Parathyroid adenoma (tissue), 2 donors: ENCODE data around the gene CAB39.

ENCODE experiments used
- H2AFZ ChIP-seq: fragments of 300-600 bp; sonication (generic); one replicate; pipeline ENCODE4 v1.7.0; 2017; ENCODE audit warnings: antibody characterized with exemption, mild to moderate bottlenecking
- H3K27ac ChIP-seq: fragments of 300-600 bp; sonication (generic); one replicate; pipeline ENCODE4 v1.7.0; 2017
- H3K27me3 ChIP-seq: fragments of 300-600 bp; sonication (generic); one replicate; pipeline ENCODE4 v1.7.0; 2017; ENCODE audit warnings: low read length; ENCODE audit not compliant: control insufficient read depth, insufficient read depth
- H3K36me3 ChIP-seq: fragments of 300-600 bp; sonication (generic); one replicate; pipeline ENCODE4 v1.7.0; 2017; ENCODE audit warnings: low read length; ENCODE audit not compliant: control insufficient read depth, insufficient read depth
- H3K4me1 ChIP-seq: fragments of 300-600 bp; sonication (generic); one replicate; pipeline ENCODE4 v1.7.0; 2017; ENCODE audit warnings: control low read depth
- H3K4me2 ChIP-seq: fragments of 300-600 bp; sonication (generic); one replicate; pipeline ENCODE4 v1.7.0; 2017; ENCODE audit warnings: low read length
- H3K4me3 ChIP-seq: fragments of 300-600 bp; sonication (generic); one replicate; pipeline ENCODE4 v1.7.0; 2017; ENCODE audit warnings: low read depth, low read length
- H3K79me2 ChIP-seq: fragments of 300-600 bp; sonication (generic); one replicate; pipeline ENCODE4 v1.7.0; 2017; ENCODE audit warnings: control low read depth
- H3K9ac ChIP-seq: fragments of 300-600 bp; sonication (generic); one replicate; pipeline ENCODE4 v1.7.0; 2017; ENCODE audit warnings: mild to moderate bottlenecking
- H3K9me3 ChIP-seq: fragments of 300-600 bp; sonication (generic); one replicate; pipeline ENCODE4 v1.7.0; 2017; ENCODE audit warnings: low read length; ENCODE audit not compliant: control insufficient read depth
- CTCF ChIP-seq: fragments of 300-600 bp; sonication (generic); IDR thresholded peaks from one replicate; pipeline ENCODE4 v1.7.0; 2017; ENCODE audit warnings: antibody characterized with exemption, mild to moderate bottlenecking
- donor health status: primary hyperparathyroidism.

Gene CAB39

GRCh38 chr2:230861552-230862255 is 149.1 kb downstream of the CAB39 start:
- Histone ChIP-seq H3K4me3 (no peak overlapping the region), H3K4me1 (peaks cover 10% of the 10 kb centered on the region), H3K36me3 (no peaks in the 10 kb centered on the region), H3K9ac (no peak overlapping the region), H3K27ac (peak overlapping the region; percentile 17), H3K4me2 (no peak overlapping the region), H3K79me2 (no peaks in the 10 kb centered on the region), H2AFZ (peak overlapping the region; percentile 80), H3K9me3 (no peaks in the 10 kb centered on the region), H3K27me3 (no peaks in the 10 kb centered on the region)
- no peak for TF ChIP-seq CTCF

GRCh38 chr2:230862292-230862691 is 149.7 kb downstream of the CAB39 start:
- Histone ChIP-seq H3K4me2 (no peak overlapping the region), H3K9ac (no peak overlapping the region), H2AFZ (peak overlapping the region; percentile 80), H3K27me3 (no peaks in the 10 kb centered on the region), H3K27ac (no peak overlapping the region), H3K9me3 (no peaks in the 10 kb centered on the region), H3K36me3 (no peaks in the 10 kb centered on the region), H3K4me3 (no peak overlapping the region), H3K79me2 (no peaks in the 10 kb centered on the region), H3K4me1 (peaks cover 14% of the 10 kb centered on the region)
- TF ChIP-seq CTCF: no peak

- Histone ChIP-seq H3K27me3 (no peaks in the 10 kb centered on the region), H3K4me2 (no peak overlapping the region), H3K27ac (no peak overlapping the region), H3K36me3 (no peaks in the 10 kb centered on the region), H2AFZ (no peak overlapping the region), H3K4me1 (peaks cover 14% of the 10 kb centered on the region), H3K4me3 (no peak overlapping the region), H3K9me3 (no peaks in the 10 kb centered on the region), H3K79me2 (no peaks in the 10 kb centered on the region), H3K9ac (no peak overlapping the region)
- TF ChIP-seq CTCF: no peak
Observed at GRCh38 chr2:230863031-230863430, 150.4 kb downstream of the CAB39 start.

GRCh38 chr2:230863442-230864121 is 150.9 kb downstream of the CAB39 start:
- Histone ChIP-seq H3K9me3 (no peaks in the 10 kb centered on the region), H3K27me3 (no peaks in the 10 kb centered on the region), H3K27ac (no peak overlapping the region), H3K4me2 (no peak overlapping the region), H2AFZ (no peak overlapping the region), H3K9ac (no peak overlapping the region), H3K79me2 (no peaks in the 10 kb centered on the region), H3K4me3 (no peak overlapping the region), H3K4me1 (peaks cover 14% of the 10 kb centered on the region), H3K36me3 (no peaks in the 10 kb centered on the region)
- TF ChIP-seq CTCF: no peak
